Peyer's patch (tissue), 4 donors: ENCODE data around the gene HPS1. TPM values are rescaled to one million over a fixed set of nuclear protein-coding genes. Genes with fewer than 3 reads are reported as not detected.

ENCODE experiments used
- DNase-seq, 3 donors: peaks; one replicate each; pipeline ENCODE4 v3.0.0-alpha.2; 2017 to 2019
- H3K27ac ChIP-seq, 4 donors: fragments of 200-600 bp; sonication (generic); one replicate each; pipeline ENCODE4 v1.5.1; 2016 to 2019
- H3K27me3 ChIP-seq, 2 donors: fragments of 200-600 bp; sonication (generic); one replicate each; pipeline ENCODE4 v1.5.1; 2019
- H3K36me3 ChIP-seq, 3 donors: fragments of 200-600 bp; sonication (generic); one replicate each; pipeline ENCODE4 v1.5.1; 2016 to 2019
- H3K4me1 ChIP-seq, 4 donors: fragments of 200-600 bp; sonication (generic); one replicate each; pipeline ENCODE4 v1.5.1; 2016 to 2019
- H3K4me3 ChIP-seq, 4 donors: fragments of 200-600 bp; sonication (generic); 1 replicate in 3 of 4; 2 replicates in 1 of 4; pipeline ENCODE4 v1.5.1; 2016 to 2019; ENCODE audit warnings: mild to moderate bottlenecking in 1 of 4
- H3K9me3 ChIP-seq, 4 donors: fragments of 200-600 bp; sonication (generic); one replicate each; pipeline ENCODE4 v1.5.1; 2016 to 2019; ENCODE audit warnings: mild to moderate bottlenecking in 1 of 4
- CTCF ChIP-seq, 6 experiments: fragments of 450-650 bp in 4 of 6; fragments of 200-600 bp in 2 of 6; sonication (generic) in 1 of 6; IDR thresholded peaks; one replicate each; pipeline ENCODE4 v1.5.1; 2017 to 2019; ENCODE audit warnings: antibody characterized with exemption in 6 of 6, mild to moderate bottlenecking in 3 of 6, moderate library complexity in 1 of 6
- POLR2A ChIP-seq, 2 donors: fragments of 450-650 bp; IDR thresholded peaks; one replicate each; pipeline ENCODE4 v1.5.1; 2017; ENCODE audit warnings: antibody characterized with exemption in 2 of 2, mild to moderate bottlenecking in 2 of 2, moderate library complexity in 2 of 2
- total RNA-seq, 4 donors: library from RNA; depleted of rRNA; stranded (reverse); fragments of >200 nt; gene quantifications; one replicate each; pipeline ENCODE4 v1.1.0, GENCODE V29; 2016

HPS1 gene
- total RNA-seq, 4 donors from 2014 or later: 109 to 221 (median 136) TPM

DNA sequence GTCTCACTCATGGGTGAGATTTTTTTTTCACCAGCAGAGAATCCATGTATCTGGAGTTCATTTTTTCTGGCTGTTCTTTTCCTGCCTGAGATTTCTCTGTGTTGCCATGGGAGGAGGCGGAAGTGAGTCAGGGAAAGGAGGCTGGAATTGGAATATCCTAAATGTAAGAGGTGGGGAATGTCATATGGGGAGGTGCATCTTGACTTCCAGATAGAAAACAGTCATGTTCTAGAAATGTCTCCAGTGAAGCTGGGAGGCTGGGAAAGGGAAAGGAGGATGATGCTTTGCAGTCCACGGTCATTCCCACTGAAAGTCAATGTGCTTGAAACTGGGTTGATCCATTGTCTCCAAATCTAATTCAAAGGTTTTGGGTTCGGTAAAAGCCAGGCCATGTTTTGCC lies 39.7 kb upstream of the HPS1 start:
- Histone ChIP-seq H3K27ac (no peak overlapping the region), H3K9me3 (no peaks in the 10 kb centered on the region)

GRCh38 chr10:98485959-98486358 lies 39.2 kb upstream of the HPS1 start:
- TF ChIP-seq POLR2A (IDR thresholded peaks at IDR 0.05) (no peak), CTCF (IDR thresholded peaks at IDR 0.05) (no peak)

More for the DNA sequence above, 39.7 kb upstream of the HPS1 start:
- no peak for TF ChIP-seq POLR2A (IDR thresholded peaks at IDR 0.05)
- no peak for TF ChIP-seq CTCF (IDR thresholded peaks at IDR 0.05)
- H3K4me3 ChIP-seq: no peak overlapping the region
- no peaks in the 10 kb centered on the region for H3K36me3 ChIP-seq
- H3K4me1 ChIP-seq: no peaks in the 10 kb centered on the region
- no peaks in the 10 kb centered on the region for H3K27me3 ChIP-seq
- no peak for DNase-seq

DNA sequence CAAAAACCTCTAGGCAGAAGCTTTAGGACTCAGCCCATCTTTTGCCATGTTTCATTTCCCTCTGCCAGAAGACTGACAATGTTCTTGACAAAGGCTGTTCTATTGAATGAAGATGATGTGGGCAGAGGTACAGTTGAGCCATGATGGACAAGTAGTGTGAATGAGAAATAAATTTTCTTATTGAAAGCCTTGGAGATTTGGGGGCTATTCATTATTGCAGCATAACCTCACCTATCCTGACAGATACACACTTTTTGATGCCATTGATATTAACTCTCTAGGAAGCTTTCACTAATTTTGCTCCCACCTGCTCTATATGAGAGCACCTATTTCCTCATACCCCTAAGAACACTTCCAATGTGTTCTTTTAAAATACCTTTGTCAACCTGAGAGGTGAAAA lies 36.9 kb upstream of the HPS1 start:
- Histone ChIP-seq H3K4me3 (no peak overlapping the region), H3K9me3 (no peaks in the 10 kb centered on the region), H3K27ac (no peak overlapping the region), H3K27me3 (no peaks in the 10 kb centered on the region), H3K36me3 (no peaks in the 10 kb centered on the region), H3K4me1 (no peaks in the 10 kb centered on the region)
- TF ChIP-seq POLR2A (IDR thresholded peaks at IDR 0.05): no peak
- no peak for TF ChIP-seq CTCF (IDR thresholded peaks at IDR 0.05)
- no peak for DNase-seq

More at GRCh38 chr10:98485959-98486358, 39.2 kb upstream of the HPS1 start:
- no peak overlapping the region for H3K27ac ChIP-seq
- no peaks in the 10 kb centered on the region for H3K27me3 ChIP-seq
- no peaks in the 10 kb centered on the region for H3K36me3 ChIP-seq
- H3K4me1 ChIP-seq: no peaks in the 10 kb centered on the region
- no peak overlapping the region for H3K4me3 ChIP-seq
- no peaks in the 10 kb centered on the region for H3K9me3 ChIP-seq
- DNase-seq: no peak

- no peak for TF ChIP-seq CTCF (IDR thresholded peaks at IDR 0.05)
- TF ChIP-seq POLR2A (IDR thresholded peaks at IDR 0.05): no peak
- H3K4me3 ChIP-seq: no peak overlapping the region
- no peaks in the 10 kb centered on the region for H3K27me3 ChIP-seq
- H3K4me1 ChIP-seq: no peaks in the 10 kb centered on the region
- H3K27ac ChIP-seq: no peak overlapping the region
- no peaks in the 10 kb centered on the region for H3K36me3 ChIP-seq
- no peaks in the 10 kb centered on the region for H3K9me3 ChIP-seq
- DNase-seq: no peak
These were observed 35.4 kb upstream of the HPS1 start for GRCh38 chr10:98482096-98482495.

DNA sequence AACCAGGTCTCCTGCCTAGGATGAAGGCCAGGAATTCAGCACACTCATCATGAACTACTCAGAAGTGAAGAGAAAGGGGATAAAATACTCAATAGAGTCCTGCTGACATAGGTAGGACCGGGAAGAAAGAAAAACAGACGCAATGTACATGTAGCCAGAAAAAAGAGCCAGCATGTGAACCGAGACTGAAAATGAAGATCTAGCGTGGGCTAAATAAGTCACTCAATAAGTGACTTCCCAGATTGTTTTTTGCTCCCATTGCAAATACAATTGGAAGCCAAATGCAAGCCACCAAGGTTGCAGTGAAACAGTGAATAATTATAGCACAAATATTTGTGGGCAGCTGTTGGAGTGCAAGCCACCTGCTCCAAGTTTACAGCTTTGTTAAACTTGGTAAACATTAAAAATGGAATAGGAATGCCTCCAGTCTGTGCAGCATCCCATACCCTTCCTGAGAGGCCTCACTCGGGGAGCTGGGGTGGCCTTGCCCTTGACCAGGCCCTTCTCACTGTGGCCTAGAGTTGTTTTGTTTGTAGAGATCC lies 34.7 kb upstream of the HPS1 start:
- no peaks in the 10 kb centered on the region for H3K36me3 ChIP-seq
- no peaks in the 10 kb centered on the region for H3K4me1 ChIP-seq
- H3K4me3 ChIP-seq: no peak overlapping the region
- no peaks in the 10 kb centered on the region for H3K27me3 ChIP-seq
- TF ChIP-seq POLR2A (IDR thresholded peaks at IDR 0.05) (no peak), CTCF (IDR thresholded peaks at IDR 0.05) (no peak)
- no peaks in the 10 kb centered on the region for H3K9me3 ChIP-seq
- H3K27ac ChIP-seq: no peak overlapping the region
- no peak for DNase-seq
